K562 (cell line): Measurements from ENCODE around the gene LDLR. TPM values are rescaled to one million over a fixed set of nuclear protein-coding genes. Genes with fewer than 3 reads are reported as not detected.

Experiments used
- AFF1 ChIP-seq, 2 experiments: fragments of 450-650 bp; IDR thresholded peaks; 2 replicates each; pipeline ENCODE4 v1.6.1; 2018; ENCODE audit warnings: mild to moderate bottlenecking in 2 of 2, low read depth in 1 of 2; ENCODE audit not compliant: partially characterized antibody in 2 of 2
- CTCF ChIP-seq, 3 experiments: IDR thresholded peaks in 2 of 3; conservative IDR thresholded peaks in 1 of 3; 2 replicates each; pipeline ENCODE4 v1.5.1; 2011 to 2012; ENCODE audit warnings: low read length in 3 of 3, mild to moderate bottlenecking in 3 of 3, control low read depth in 2 of 3, improper control_type of control experiment in 1 of 3, inconsistent platforms in 1 of 3, low read depth in 1 of 3, mixed read lengths in 1 of 3, moderate library complexity in 1 of 3; ENCODE audit not compliant: insufficient read depth in 2 of 3
- DIDO1 ChIP-seq: fragments of 450-650 bp; IDR thresholded peaks from 2 replicates; pipeline ENCODE4 v1.6.1; 2016; ENCODE audit warnings: low read depth, missing biosample characterization, missing genetic modification characterization
- GABPA ChIP-seq: fragments of 200-800 bp; sonication (Bioruptor generic); conservative IDR thresholded peaks from 2 replicates; pipeline ENCODE4 v1.6.1; 2016; ENCODE audit warnings: low read depth, missing genetic modification characterization, missing compliant biosample characterization
- JUNB ChIP-seq: fragments of 450-650 bp; formaldehyde crosslinking; conservative IDR thresholded peaks from 2 replicates; pipeline ENCODE4 v1.4.0; 2020; ENCODE audit warnings: mild to moderate bottlenecking
- KLF1 ChIP-seq: fragments of 450-650 bp; IDR thresholded peaks from 2 replicates; pipeline ENCODE4 v1.6.1; 2016; ENCODE audit warnings: missing genetic modification characterization, missing compliant biosample characterization
- MIER1 ChIP-seq: fragments of 450-650 bp; IDR thresholded peaks from 2 replicates; pipeline ENCODE4 v1.6.1; 2016; ENCODE audit warnings: antibody characterized with exemption, mild to moderate bottlenecking, low read depth
- NFIX ChIP-seq: fragments of 250-450 bp; sonication (Bioruptor Pico); IDR thresholded peaks from 2 replicates; pipeline ENCODE4 v1.4.0; 2020; ENCODE audit warnings: low read depth, mild to moderate bottlenecking, moderate library complexity
- NR4A1 ChIP-seq, 2 experiments: fragments of 250-450 bp in 1 of 2; fragments of 450-650 bp in 1 of 2; sonication (Bioruptor Pico) in 1 of 2; IDR thresholded peaks; 2 replicates each; pipeline versions ENCODE4 v1.4.0 to v1.6.1; 2016 to 2020; ENCODE audit warnings: mild to moderate bottlenecking in 2 of 2, missing compliant biosample characterization in 1 of 2, missing genetic modification characterization in 1 of 2, moderate library complexity in 1 of 2
- RBBP5 ChIP-seq: fragments of 200-600 bp; sonication (generic); IDR thresholded peaks from 2 replicates; pipeline ENCODE4 v1.6.1; 2012; ENCODE audit warnings: borderline replicate concordance, mild to moderate bottlenecking, low read length, control low read depth, inconsistent platforms; ENCODE audit not compliant: insufficient read depth, poor library complexity, severe bottlenecking
- SETDB1 ChIP-seq: IDR thresholded peaks from one replicate; pipeline ENCODE4 v1.6.1; 2012; ENCODE audit warnings: low read length, control low read depth, inconsistent platforms
- TGIF2 ChIP-seq: sonication (generic); formaldehyde crosslinking; IDR thresholded peaks from 2 replicates; pipeline ENCODE4 v1.8.1; 2022; ENCODE audit warnings: mild to moderate bottlenecking, missing genetic modification reagents, moderate library complexity
- U2AF2 ChIP-seq: fragments of 200-400 bp; formaldehyde crosslinking; optimal IDR thresholded peaks from 2 replicates; pipeline ENCODE3; 2017; ENCODE audit warnings: low read depth, mild to moderate bottlenecking, low read length
- ZBTB17 ChIP-seq: fragments of 450-650 bp; formaldehyde crosslinking; IDR thresholded peaks from 2 replicates; pipeline ENCODE4 v1.4.0; 2020; ENCODE audit warnings: mild to moderate bottlenecking
- polyA plus RNA-seq, 8 experiments: library from polyadenylated mRNA; depleted of rRNA in 4 of 8; stranded (reverse) in 5 of 8; unstranded in 3 of 8; fragments of >200 nt; fragmentation: Nextera tagmentation in 2 of 8; fragmentation: Illumina TruSeq in 1 of 8; extraction: Ambion mirVana in 2 of 8; extraction: Trizol in 1 of 8; gene quantifications; 2 replicates each; pipeline versions ENCODE4 v1.2.1 to v1.2.3, GENCODE V29; 2011 to 2014; ENCODE audit warnings: inconsistent platforms in 1 of 8, missing spikeins in 1 of 8
- total RNA-seq, 7 experiments: library from RNA; depleted of rRNA in 6 of 7; stranded (reverse); fragments of >200 nt in 6 of 7; fragmentation: Illumina TruSeq in 2 of 7; extraction: Trizol in 2 of 7; gene quantifications; 2 replicates each; pipeline versions ENCODE4 v1.2.1 to v1.2.3, GENCODE V29; 2011 to 2021; ENCODE audit warnings: low replicate concordance in 1 of 7
- TF ChIP-seq, protein P1 (sequence below): sonication (generic); formaldehyde crosslinking; IDR thresholded peaks from 2 replicates; pipeline ENCODE4 v1.8.0; 2022; ENCODE audit warnings: mild to moderate bottlenecking, missing genetic modification reagents

The LDLR gene
- total and polyA plus RNA-seq, 9 of the 15 experiments (the other 6 are each of a cell fraction or from before 2014, with no cell fraction given), result 19.9 to 114 (median 56.3) TPM

DNA sequence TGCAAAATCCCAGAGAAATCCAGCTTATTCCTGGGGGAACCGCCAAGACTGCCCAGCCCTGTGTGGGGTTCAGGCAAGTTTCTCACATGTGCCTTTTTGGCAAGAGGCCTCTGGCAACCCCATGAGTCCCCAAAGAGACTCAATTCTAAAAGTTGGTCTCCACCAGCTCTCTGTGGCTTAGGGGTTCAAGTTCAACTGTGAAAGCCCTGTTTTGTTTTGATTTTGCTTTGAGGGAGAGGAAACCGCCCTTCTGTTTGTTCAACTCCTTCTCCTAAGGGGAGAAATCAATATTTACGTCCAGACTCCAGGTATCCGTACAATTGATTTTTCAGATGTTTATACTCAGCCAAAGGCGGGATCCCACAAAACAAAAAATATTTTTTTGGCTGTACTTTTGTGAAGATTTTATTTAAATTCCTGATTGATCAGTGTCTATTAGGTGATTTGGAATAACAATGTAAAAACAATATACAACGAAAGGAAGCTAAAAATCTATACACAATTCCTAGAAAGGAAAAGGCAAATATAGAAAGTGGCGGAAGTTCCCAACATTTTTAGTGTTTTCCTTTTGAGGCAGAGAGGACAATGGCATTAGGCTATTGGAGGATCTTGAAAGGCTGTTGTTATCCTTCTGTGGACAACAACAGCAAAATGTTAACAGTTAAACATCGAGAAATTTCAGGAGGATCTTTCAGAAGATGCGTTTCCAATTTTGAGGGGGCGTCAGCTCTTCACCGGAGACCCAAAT is 583 bp upstream of the LDLR start (continued):
- TF ChIP-seq CTCF (IDR thresholded peaks at IDR 0.05 in 2 of 3, conservative IDR thresholded peaks at IDR 0.05 in 1 of 3; ENCODE audit: insufficient read depth in 2 of 3, low read depth in 1 of 3, low read length in 3 of 3), result no peak
- TF ChIP-seq, protein P1, sequence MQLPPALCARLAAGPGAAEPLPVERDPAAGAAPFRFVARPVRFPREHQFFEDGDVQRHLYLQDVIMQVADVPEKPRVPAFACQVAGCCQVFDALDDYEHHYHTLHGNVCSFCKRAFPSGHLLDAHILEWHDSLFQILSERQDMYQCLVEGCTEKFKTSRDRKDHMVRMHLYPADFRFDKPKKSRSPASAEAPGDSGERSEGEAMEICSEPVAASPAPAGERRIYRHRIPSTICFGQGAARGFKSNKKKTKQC (CRISPR knock-in tag), result no peak
- 0 out of 2 replicates have a peak, but pooled peaks have one; percentile 14 for TF ChIP-seq DIDO1 (tag)
- TF ChIP-seq SETDB1, result no peak
- peak in 1 of 2 experiments; percentile 41 for TF ChIP-seq AFF1 (IDR thresholded peaks at IDR 0.05; ENCODE audit: low read depth in 1 of 2, partially characterized antibody in 2 of 2)
- no peak for TF ChIP-seq ZBTB17
- no peak for TF ChIP-seq NFIX (CRISPR knock-in tag)
- no peak for TF ChIP-seq TGIF2 (CRISPR knock-in tag)
- no peak for TF ChIP-seq RBBP5
- TF ChIP-seq GABPA, result 0 out of 2 replicates have a peak, but pooled peaks have one; percentile 6
- no peak for TF ChIP-seq KLF1
- TF ChIP-seq NR4A1 (CRISPR knock-in tag; IDR thresholded peaks at IDR 0.05), result no peak
- TF ChIP-seq NR4A1 (tag; IDR thresholded peaks at IDR 0.05), result peak; percentile 53; the same call in 1 of the 2 replicates
- TF ChIP-seq JUNB, result no peak
- no peak for TF ChIP-seq U2AF2
- no peak for TF ChIP-seq MIER1
